ENCODE measurements around the gene NKX1-2. TPM values are rescaled to one million over a fixed set of nuclear protein-coding genes. Genes with fewer than 3 reads are reported as not detected.

NKX1-2 gene
- polyA plus RNA-seq, 1 of the 3 experiments (the other 2 are of a cell fraction): not detected

DNA sequence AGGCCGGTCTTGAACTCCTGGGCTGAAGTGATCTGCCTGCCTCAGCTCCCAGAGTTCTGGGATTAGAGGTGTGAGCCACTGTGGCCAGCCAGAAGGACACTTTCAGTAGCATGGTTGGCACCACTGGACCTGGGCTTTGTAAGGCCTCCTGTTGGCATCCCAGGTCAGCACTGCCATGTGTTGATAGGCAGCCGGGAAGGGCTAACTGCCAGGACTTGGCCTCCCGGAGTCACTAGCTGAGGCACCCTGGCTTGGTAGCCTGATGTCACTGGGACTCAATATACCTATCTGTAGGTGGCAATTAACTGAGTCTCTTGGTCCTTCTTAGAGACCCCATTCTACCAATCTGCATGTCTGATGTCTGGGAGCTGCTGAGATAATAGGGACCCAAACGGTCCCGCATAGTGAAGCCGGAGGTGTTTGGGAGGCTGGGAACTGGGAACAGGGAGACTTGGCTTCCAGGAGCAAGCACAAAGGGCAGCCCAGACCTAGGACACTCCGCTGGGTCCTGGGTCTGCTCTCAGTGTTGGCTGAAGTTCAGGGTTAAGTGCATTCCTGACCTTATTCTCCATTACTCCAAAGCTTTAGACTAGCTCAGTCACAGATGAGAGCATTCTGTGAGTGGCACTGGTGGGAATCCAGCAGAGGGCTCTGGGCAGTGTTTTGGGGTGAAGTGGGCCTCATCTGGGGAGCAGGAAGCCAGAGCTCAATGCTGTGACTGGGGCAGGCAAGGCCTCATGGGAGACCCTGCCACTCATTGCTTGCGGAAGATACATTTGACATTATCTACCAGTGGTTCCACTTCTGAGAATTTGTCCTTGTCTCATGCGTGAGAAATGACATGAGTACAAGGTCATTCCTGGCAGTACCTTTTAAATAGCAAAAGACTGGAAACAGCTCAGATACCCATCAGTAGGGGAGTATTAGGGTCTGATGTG is 14.5 kb upstream of the NKX1-2 start:
- no peaks in the 10 kb centered on the region; a peak in 1 of 4 replicates for H3K4me1 ChIP-seq (ENCODE audit: control insufficient read depth in 1 of 2, insufficient read depth in 2 of 2, low read depth in 1 of 2, low read length in 1 of 2)
- H3K4me2 ChIP-seq: no peak overlapping the region
- H3K36me3 ChIP-seq (replicated peaks in 1 of 2; ENCODE audit: control insufficient read depth in 1 of 2, insufficient read depth in 2 of 2, low read length in 1 of 2): no peaks in the 10 kb centered on the region
- no peak overlapping the region for H2AFZ ChIP-seq (ENCODE audit: low read depth)
- TF ChIP-seq, protein P1, sequence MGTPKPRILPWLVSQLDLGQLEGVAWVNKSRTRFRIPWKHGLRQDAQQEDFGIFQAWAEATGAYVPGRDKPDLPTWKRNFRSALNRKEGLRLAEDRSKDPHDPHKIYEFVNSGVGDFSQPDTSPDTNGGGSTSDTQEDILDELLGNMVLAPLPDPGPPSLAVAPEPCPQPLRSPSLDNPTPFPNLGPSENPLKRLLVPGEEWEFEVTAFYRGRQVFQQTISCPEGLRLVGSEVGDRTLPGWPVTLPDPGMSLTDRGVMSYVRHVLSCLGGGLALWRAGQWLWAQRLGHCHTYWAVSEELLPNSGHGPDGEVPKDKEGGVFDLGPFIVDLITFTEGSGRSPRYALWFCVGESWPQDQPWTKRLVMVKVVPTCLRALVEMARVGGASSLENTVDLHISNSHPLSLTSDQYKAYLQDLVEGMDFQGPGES (IDR thresholded peaks at IDR 0.05; ENCODE audit: low read depth, low read length): no peak
- no peak for TF ChIP-seq FOXM1 (IDR thresholded peaks at IDR 0.05; ENCODE audit: low read depth)
- no peak for TF ChIP-seq RFX5 (IDR thresholded peaks at IDR 0.05; ENCODE audit: low read length)
- no peak for TF ChIP-seq MEF2A (IDR thresholded peaks at IDR 0.05; ENCODE audit: borderline replicate concordance, low read depth)
- no peak for TF ChIP-seq RXRA (IDR thresholded peaks at IDR 0.05; ENCODE audit: borderline replicate concordance, low read depth)
- no peak for TF ChIP-seq TEAD4 (IDR thresholded peaks at IDR 0.05; ENCODE audit: borderline replicate concordance, insufficient read depth)
- TF ChIP-seq TAF1 (IDR thresholded peaks at IDR 0.05; ENCODE audit: borderline replicate concordance, low read depth, low read length): no peak
- TF ChIP-seq RCOR1 (IDR thresholded peaks at IDR 0.05; ENCODE audit: low read length): no peak
- TF ChIP-seq RAD21 (IDR thresholded peaks at IDR 0.05; ENCODE audit: low read length): no peak
- TF ChIP-seq EZH2phosphoT487 (IDR thresholded peaks at IDR 0.05; ENCODE audit: borderline replicate concordance, low read depth): no peak
- TF ChIP-seq MXI1 (IDR thresholded peaks at IDR 0.05; ENCODE audit: low read depth, low read length): no peak
- no peak for TF ChIP-seq NRF1 (IDR thresholded peaks at IDR 0.05; ENCODE audit: low read depth, low read length)
- TF ChIP-seq GABPA (IDR thresholded peaks at IDR 0.05; ENCODE audit: low read depth): no peak
- TF ChIP-seq YY1 (IDR thresholded peaks at IDR 0.05; ENCODE audit: low read depth): no peak
- TF ChIP-seq EP300 (IDR thresholded peaks at IDR 0.05; ENCODE audit: borderline replicate concordance in 1 of 2, low read depth in 1 of 2, low read length in 1 of 2): no peak
- no peak for TF ChIP-seq NFIC (IDR thresholded peaks at IDR 0.05; ENCODE audit: borderline replicate concordance)
- TF ChIP-seq, protein P2, sequence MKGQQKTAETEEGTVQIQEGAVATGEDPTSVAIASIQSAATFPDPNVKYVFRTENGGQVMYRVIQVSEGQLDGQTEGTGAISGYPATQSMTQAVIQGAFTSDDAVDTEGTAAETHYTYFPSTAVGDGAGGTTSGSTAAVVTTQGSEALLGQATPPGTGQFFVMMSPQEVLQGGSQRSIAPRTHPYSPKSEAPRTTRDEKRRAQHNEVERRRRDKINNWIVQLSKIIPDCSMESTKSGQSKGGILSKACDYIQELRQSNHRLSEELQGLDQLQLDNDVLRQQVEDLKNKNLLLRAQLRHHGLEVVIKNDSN (IDR thresholded peaks at IDR 0.05; ENCODE audit: borderline replicate concordance, low read depth): no peak
- TF ChIP-seq, protein P3, sequence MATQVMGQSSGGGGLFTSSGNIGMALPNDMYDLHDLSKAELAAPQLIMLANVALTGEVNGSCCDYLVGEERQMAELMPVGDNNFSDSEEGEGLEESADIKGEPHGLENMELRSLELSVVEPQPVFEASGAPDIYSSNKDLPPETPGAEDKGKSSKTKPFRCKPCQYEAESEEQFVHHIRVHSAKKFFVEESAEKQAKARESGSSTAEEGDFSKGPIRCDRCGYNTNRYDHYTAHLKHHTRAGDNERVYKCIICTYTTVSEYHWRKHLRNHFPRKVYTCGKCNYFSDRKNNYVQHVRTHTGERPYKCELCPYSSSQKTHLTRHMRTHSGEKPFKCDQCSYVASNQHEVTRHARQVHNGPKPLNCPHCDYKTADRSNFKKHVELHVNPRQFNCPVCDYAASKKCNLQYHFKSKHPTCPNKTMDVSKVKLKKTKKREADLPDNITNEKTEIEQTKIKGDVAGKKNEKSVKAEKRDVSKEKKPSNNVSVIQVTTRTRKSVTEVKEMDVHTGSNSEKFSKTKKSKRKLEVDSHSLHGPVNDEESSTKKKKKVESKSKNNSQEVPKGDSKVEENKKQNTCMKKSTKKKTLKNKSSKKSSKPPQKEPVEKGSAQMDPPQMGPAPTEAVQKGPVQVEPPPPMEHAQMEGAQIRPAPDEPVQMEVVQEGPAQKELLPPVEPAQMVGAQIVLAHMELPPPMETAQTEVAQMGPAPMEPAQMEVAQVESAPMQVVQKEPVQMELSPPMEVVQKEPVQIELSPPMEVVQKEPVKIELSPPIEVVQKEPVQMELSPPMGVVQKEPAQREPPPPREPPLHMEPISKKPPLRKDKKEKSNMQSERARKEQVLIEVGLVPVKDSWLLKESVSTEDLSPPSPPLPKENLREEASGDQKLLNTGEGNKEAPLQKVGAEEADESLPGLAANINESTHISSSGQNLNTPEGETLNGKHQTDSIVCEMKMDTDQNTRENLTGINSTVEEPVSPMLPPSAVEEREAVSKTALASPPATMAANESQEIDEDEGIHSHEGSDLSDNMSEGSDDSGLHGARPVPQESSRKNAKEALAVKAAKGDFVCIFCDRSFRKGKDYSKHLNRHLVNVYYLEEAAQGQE (IDR thresholded peaks at IDR 0.05; ENCODE audit: low read depth, low read length): no peak
- no peaks in the 10 kb centered on the region for H3F3A ChIP-seq (replicated peaks; ENCODE audit: insufficient read depth)
- H3K9ac ChIP-seq: no peak overlapping the region
- no peaks in the 10 kb centered on the region for H4K20me1 ChIP-seq (ENCODE audit: insufficient read depth)
- ChIA-PET CTCF (interaction anchor here (1.0 kb wide), 1 partner anchor 18 kb away, joined by 3 read pairs; no protein-coding TSS in a partner anchor), POLR2A (no interaction called here)
- H3K79me2 ChIP-seq (ENCODE audit: insufficient read depth): peaks cover 8% of the 10 kb centered on the region; the same call in 1 of the 2 replicates
- no peak overlapping the region for H3K27ac ChIP-seq (ENCODE audit: low read depth in 2 of 2, low read length in 1 of 2)
- H3K9me2 ChIP-seq: no peaks in the 10 kb centered on the region
- no peaks in the 10 kb centered on the region for H3K27me3 ChIP-seq (ENCODE audit: insufficient read depth)
- no peak for DNase-seq
- 95% methylated on average over 9 of the region's 9 CpGs for WGBS (ENCODE audit: low lambda C conversion rate)
- no peak overlapping the region for H3K4me3 ChIP-seq (ENCODE audit: low read depth in 2 of 2, low read length in 1 of 2)
- no peaks in the 10 kb centered on the region for H3K9me3 ChIP-seq

Data from SK-N-SH (cell line).